Fibroblast of the aortic adventitia (primary cell): Measurements from ENCODE around the gene OSER1. TPM values are rescaled to one million over a fixed set of nuclear protein-coding genes. Genes with fewer than 3 reads are reported as not detected.

ENCODE experiments used
- DNase-seq: peaks from one replicate; pipeline ENCODE4 v3.0.0-alpha.2; 2010; ENCODE audit warnings: low read depth
- H3K4me3 ChIP-seq: 2 replicates; pipeline ENCODE4 v1.5.1; 2011; ENCODE audit warnings: low read depth, mild to moderate bottlenecking, control low read depth, low read length, moderate library complexity
- CTCF ChIP-seq: IDR thresholded peaks from 2 replicates; pipeline ENCODE4 v1.5.1; 2011; ENCODE audit warnings: mild to moderate bottlenecking, low read length, control low read depth, inconsistent platforms; ENCODE audit not compliant: insufficient read depth
- total RNA-seq: library from RNA; depleted of rRNA; stranded (reverse); fragments of >200 nt; gene quantifications from 2 replicates; pipeline ENCODE4 v1.2.3, GENCODE V29; 2012; ENCODE audit warnings: low replicate concordance

The OSER1 gene
- total RNA-seq, 1 donor = 45.1 TPM

DNA sequence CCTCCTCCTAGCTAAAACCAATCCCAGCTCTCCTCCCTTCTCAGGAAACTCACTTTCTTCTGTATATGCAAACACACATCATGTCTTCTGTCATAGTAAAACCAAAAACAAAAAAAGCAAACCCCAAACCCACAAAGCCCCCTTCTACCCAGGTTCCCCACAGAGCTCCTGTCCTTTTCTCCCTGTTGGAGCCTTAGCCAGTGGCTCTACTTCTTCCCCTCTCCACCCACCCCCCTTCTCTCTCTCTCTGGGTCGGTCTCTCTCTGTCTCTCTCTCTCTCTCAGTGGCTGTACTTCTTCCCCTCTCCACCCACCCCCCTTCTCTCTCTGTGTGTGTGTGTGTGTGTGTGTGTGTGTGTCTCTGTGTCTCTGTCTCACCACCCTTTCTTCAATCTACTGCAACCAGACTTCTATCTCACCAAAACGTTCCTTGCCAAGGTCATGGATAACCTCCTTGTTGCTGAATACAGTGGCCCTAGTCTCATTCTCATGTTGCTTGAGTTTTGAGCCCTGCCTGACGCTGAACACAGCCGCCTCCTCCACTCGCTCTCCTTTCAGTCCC, 8.7 kb upstream of the OSER1 start:
- H3K4me3 ChIP-seq = no peak overlapping the region
- TF ChIP-seq CTCF = no peak
- DNase-seq = no peak

GRCh38 chr20:44218446-44218845, 7.9 kb upstream of the OSER1 start:
- no peak for TF ChIP-seq CTCF
- no peak overlapping the region for H3K4me3 ChIP-seq
- DNase-seq = no peak

DNA sequence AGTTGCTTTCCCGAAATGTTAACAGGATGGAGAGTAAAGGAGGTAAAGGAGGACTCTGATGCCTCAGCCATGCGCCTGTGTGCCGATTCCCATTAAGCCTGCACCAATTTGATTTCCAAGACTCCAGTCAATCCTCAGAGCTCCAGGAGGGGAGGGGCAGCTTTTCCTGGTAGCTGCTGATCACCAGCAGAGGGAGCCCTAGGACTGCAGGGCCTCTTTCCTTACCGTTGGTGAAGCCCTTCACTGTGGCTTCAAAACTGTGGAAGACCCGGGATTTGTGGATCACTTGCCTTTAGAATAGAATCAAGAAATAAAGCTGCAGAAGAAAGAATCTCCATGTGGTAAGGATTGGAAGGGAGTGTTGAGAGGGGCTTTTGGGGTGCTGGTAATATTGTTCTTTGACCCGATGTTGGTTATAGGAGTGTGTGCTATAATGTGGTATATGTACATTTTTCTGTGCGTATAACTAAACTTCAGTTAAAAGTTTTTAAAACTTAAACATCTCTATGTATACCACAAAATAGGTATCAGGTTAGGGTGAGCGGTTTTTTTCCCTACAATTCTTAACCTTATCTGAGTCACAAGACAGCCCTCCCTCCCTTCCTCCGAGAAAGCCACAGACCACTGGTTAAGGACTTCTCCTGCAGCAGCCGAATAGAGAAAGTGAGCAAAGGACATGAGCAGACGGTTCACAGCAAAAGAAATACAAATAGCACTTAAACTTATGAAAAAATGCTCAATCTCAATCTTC, 6.9 kb upstream of the OSER1 start:
- peak; percentile 92 for TF ChIP-seq CTCF
- peak; percentile 72 for DNase-seq
- H3K4me3 ChIP-seq = no peak overlapping the region

GRCh38 chr20:44215125-44215524, 4.6 kb upstream of the OSER1 start:
- peak; percentile 89 for TF ChIP-seq CTCF
- H3K4me3 ChIP-seq = no peak overlapping the region
- peak; percentile 77 for DNase-seq

DNA sequence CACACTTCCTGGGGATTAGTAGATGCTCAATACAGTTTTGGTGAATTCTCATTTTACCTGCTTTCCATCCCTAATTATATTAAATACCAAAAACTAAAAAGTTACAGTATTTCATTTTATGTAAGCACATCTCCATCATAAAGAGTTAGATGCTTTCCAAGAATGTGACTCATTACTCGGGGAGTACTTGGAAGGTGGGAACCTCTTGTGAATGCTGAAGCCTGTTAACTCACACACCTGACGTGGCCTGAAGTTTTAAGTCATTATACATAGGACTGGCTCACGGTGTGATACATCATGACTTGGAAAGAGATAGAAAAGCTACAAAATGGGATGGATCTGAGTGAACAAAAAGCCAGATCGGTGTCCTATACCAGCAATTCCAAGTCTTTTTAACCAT, 2.2 kb upstream of the OSER1 start:
- TF ChIP-seq CTCF = no peak
- peak; percentile 29 for DNase-seq
- H3K4me3 ChIP-seq = no peak overlapping the region

GRCh38 chr20:44211177-44212039, 837 bp upstream of the OSER1 start:
- DNase-seq = peak; percentile 87
- TF ChIP-seq CTCF = no peak
- peak overlapping the region; percentile 76 for H3K4me3 ChIP-seq
